Testis (tissue), 3 donors: Measurements from ENCODE around the gene VASN. TPM values are rescaled to one million over a fixed set of nuclear protein-coding genes. Genes with fewer than 3 reads are reported as not detected.

Source experiments
- DNase-seq: peaks from one replicate; pipeline ENCODE4 v3.0.0-alpha.2; 2019
- H3K27ac ChIP-seq, 2 donors: fragments of 200-600 bp; sonication (generic); one replicate each; pipeline ENCODE4 v1.5.1; 2019
- H3K27me3 ChIP-seq: fragments of 200-600 bp; sonication (generic); one replicate; pipeline ENCODE4 v1.5.1; 2019
- H3K36me3 ChIP-seq: fragments of 200-600 bp; sonication (generic); one replicate; pipeline ENCODE4 v1.5.1; 2017; ENCODE audit warnings: low read depth; ENCODE audit errors: missing control alignments
- H3K4me1 ChIP-seq: fragments of 200-600 bp; sonication (generic); one replicate; pipeline ENCODE4 v1.5.1; 2019
- H3K4me3 ChIP-seq, 2 donors: fragments of 200-600 bp; sonication (generic); one replicate each; pipeline ENCODE4 v1.5.1; 2017 to 2019
- H3K9me3 ChIP-seq: fragments of 200-600 bp; sonication (generic); one replicate; pipeline ENCODE4 v1.5.1; 2017
- POLR2A ChIP-seq: fragments of 450-650 bp; IDR thresholded peaks from one replicate; pipeline ENCODE4 v1.6.1; 2017; ENCODE audit warnings: antibody characterized with exemption, mild to moderate bottlenecking, moderate library complexity
- WGBS, 2 donors: methylation state at CpG; one replicate each; pipeline ENCODE4 v1.1.5; 2018; 5-methylcytosine and 5-hydroxymethylcytosine counted together
- intact Hi-C: fragments of 100-400 bp; cut with DNase I; formaldehyde crosslinking; loops from one replicate; pipeline ENCODE4 v1.15.1; 2023; ENCODE audit warnings: low total_unique reads
- polyA plus RNA-seq: library from polyadenylated mRNA; stranded (reverse); fragments of 350-450 nt; fragmentation: Illumina TruSeq; extraction: RNeasy Lipid Tissue Mini Kit (QIAGEN cat#74804); gene quantifications from one replicate; pipeline ENCODE4 v1.2.3, GENCODE V29; 2014; ENCODE audit warnings: low read depth, low replicate concordance; ENCODE audit not compliant: insufficient read depth
- total RNA-seq, 2 donors: library from RNA; depleted of rRNA; stranded (reverse); fragments of >200 nt; gene quantifications; one replicate each; pipeline ENCODE4 v1.2.3, GENCODE V29; 2016
- TF ChIP-seq, protein P1 (sequence below), 3 experiments: fragments of 450-650 bp in 2 of 3; fragments of 200-600 bp in 1 of 3; sonication (generic) in 1 of 3; IDR thresholded peaks; one replicate each; pipeline ENCODE4 v1.5.1; 2016 to 2019; ENCODE audit warnings: antibody characterized with exemption in 3 of 3, mild to moderate bottlenecking in 2 of 3, moderate library complexity in 1 of 3

VASN gene
- total and polyA plus RNA-seq, 3 donors from 2014 or later, result 33.9 to 125 (median 103) TPM

DNA sequence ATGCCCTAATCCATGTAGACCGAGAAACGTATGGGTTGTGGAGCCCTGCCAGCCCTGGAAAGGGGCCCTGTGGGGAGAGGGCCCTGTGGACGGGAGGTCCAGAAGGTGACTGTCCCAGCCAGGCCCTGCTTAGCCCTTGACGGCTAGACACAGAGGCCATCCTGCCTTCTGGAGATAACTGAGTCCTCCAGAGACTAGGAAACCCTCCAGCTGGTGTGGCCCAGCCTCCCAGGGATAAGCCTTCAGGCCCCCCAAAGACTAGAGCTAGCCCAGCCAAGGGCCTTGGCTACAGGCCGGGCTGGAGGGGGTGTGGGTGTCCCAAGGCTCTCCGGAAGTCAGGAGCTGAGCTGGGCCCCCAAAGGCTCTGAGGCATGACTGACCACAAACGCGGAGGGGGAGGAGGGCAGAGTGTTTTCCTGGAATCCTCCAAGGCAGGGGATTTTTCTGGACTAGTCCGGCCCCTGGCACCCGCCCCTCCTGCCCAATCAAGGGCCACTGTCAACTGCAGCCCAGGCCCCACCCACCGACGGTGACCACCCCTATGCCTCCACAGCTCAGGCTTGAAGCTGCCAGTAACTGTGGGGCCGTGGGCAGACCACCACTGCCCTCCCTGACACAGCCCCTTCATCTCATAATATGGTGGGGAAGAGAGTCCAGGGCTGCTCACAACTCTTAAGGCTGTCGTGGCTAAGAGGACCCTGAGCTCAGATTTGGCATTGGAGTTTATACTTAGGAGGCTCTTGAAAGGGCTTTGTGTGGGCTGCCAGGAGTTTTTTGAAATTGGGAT, 885 bp upstream of the VASN start:
- DNase-seq, result peak; percentile 79
- no peak overlapping the region for H3K4me3 ChIP-seq

DNA sequence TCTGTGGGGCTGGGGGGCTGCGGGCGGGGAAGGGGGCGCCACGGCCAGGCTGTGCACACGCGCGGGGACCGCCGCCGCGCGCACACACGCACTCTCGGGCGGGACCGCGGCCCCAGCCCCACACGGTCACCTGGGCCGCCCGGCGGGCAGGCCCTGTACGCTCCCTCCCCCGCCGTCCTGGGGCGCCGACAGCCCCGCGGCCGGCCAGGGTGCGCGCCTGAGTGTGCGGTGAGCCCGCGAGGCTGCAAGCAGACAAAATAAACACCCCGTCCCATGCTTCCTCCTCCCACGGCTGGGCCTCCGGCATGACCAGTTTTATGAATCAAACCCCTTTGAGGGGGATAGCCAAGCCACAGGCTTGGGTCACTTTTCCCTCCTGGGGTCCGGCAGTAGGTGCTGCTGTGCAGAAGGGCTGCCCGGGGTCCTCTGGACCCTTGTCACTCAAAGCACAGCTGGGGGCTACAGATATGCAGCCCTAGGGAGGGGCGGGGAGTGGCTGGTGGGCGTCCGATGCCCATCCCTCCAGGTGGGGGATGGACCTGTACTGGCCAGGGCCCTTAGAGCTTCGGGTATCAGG, 441 bp downstream of the VASN start:
- Histone ChIP-seq H3K4me3 (peak overlapping the region; percentile 86 to 91), H3K9me3 (no peaks in the 10 kb centered on the region), H3K4me1 (peaks cover 49% of the 10 kb centered on the region), H3K27me3 (no peaks in the 10 kb centered on the region), H3K27ac (peak overlapping the region; percentile 86 to 87), H3K36me3 (no peaks in the 10 kb centered on the region)
- WGBS, 2 donors, result 2% methylated on average over 43 of the region's 43 CpGs; no CpG with 5 or more reads in 1 of the 2 donors
- TF ChIP-seq, protein P1, sequence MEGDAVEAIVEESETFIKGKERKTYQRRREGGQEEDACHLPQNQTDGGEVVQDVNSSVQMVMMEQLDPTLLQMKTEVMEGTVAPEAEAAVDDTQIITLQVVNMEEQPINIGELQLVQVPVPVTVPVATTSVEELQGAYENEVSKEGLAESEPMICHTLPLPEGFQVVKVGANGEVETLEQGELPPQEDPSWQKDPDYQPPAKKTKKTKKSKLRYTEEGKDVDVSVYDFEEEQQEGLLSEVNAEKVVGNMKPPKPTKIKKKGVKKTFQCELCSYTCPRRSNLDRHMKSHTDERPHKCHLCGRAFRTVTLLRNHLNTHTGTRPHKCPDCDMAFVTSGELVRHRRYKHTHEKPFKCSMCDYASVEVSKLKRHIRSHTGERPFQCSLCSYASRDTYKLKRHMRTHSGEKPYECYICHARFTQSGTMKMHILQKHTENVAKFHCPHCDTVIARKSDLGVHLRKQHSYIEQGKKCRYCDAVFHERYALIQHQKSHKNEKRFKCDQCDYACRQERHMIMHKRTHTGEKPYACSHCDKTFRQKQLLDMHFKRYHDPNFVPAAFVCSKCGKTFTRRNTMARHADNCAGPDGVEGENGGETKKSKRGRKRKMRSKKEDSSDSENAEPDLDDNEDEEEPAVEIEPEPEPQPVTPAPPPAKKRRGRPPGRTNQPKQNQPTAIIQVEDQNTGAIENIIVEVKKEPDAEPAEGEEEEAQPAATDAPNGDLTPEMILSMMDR (IDR thresholded peaks at IDR 0.05), result no peak
- TF ChIP-seq POLR2A, result no peak
- intact Hi-C loops, result no loop called here
- no peak for DNase-seq

More for the DNA sequence above, 885 bp upstream of the VASN start:
- intact Hi-C loops, result no loop called here
- peaks cover 36% of the 10 kb centered on the region for H3K4me1 ChIP-seq
- H3K27ac ChIP-seq, result peak overlapping the region; percentile 41 to 86
- H3K9me3 ChIP-seq, result no peaks in the 10 kb centered on the region
- TF ChIP-seq, protein P1 (IDR thresholded peaks at IDR 0.05), result no peak
- TF ChIP-seq POLR2A, result no peak
- 38 to 43% methylated on average over 4 to 12 of the region's 14 CpGs for WGBS, 2 donors
- H3K36me3 ChIP-seq, result no peaks in the 10 kb centered on the region
- no peaks in the 10 kb centered on the region for H3K27me3 ChIP-seq

DNA sequence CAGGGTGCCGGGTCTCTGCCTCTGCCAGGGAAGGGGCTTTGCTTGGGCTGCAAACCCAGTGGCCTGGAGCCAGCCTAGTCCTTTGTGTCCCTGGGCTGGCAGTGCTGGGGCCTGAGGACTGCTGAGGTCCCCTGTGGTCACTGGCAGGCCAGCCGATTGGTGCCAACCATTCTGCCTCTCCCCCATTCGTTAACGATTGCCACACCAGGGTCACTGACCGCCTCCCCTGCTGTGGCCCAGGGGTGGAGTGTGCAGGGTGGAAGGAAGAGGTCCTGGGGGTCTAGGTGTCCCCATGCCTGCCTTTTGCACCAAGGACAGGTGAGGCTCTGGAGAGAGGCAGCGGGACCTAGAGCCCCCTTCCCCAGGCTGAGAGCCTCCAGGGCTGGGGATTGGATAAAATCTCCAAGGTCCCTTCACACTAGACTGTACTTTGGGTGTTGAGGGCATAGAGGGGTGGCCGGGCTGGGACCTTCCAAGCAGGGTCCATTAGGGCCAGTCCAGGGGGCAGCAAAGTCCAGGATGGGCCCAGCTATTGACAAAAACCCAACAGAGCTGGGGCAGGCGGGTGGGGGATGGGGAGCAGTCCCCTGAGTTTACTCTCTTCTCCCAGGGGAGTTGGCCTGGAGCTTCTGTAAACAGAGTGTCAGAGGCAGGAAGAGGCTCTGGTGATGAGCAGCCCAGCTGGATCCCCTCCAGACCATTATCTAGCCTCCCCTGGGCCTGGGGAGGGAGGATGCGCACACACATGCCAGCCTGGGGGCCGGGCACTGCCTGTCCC, 1.1 kb downstream of the VASN start:
- WGBS, 2 donors, result 21 to 27% methylated on average over 7 to 8 of the region's 10 CpGs
- DNase-seq, result peak; percentile 75

DNA sequence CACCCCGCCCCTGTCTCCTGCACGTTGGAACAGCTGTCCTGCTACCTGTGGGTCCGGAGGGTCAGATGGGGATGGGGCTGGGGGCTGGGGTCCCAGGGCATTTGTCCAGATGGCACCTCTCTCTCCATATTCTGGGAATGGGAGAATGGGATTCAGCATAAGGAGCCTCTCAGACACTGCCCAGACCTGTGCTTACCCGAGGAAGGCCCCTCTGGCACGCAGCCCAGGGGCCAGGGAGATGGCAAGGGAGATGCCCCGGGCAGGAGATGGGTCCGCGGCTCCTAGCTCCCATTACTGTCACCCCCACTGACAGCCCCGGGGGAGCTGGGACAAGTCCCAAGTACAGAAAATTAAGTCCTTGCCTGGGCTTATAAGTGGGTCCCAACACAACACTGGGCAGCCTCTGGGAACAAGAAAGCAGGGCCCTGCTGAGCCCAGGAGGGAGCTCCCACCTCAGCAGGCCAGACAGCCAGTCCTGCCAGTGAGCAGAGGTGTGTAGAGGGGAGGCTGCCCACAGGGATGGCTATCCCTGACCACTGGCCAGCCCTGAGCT, 1.8 kb downstream of the VASN start:
- Histone ChIP-seq H3K4me3 (peak overlapping the region; percentile 86 to 91), H3K27ac (peak overlapping the region; percentile 86 to 87), H3K27me3 (no peaks in the 10 kb centered on the region), H3K36me3 (no peaks in the 10 kb centered on the region), H3K4me1 (peaks cover 63% of the 10 kb centered on the region), H3K9me3 (no peaks in the 10 kb centered on the region)
- intact Hi-C loops, result no loop called here
- DNase-seq, result no peak
- 47 to 58% methylated on average over 3 to 5 of the region's 9 CpGs for WGBS, 2 donors
- TF ChIP-seq, protein P1 (IDR thresholded peaks at IDR 0.05), result no peak
- TF ChIP-seq POLR2A, result no peak

More for the DNA sequence above, 1.1 kb downstream of the VASN start:
- no peak for TF ChIP-seq POLR2A
- TF ChIP-seq, protein P1 (IDR thresholded peaks at IDR 0.05), result no peak
- Histone ChIP-seq H3K27me3 (no peaks in the 10 kb centered on the region), H3K36me3 (no peaks in the 10 kb centered on the region), H3K4me1 (peaks cover 56% of the 10 kb centered on the region), H3K27ac (peak overlapping the region; percentile 86 to 87), H3K9me3 (no peaks in the 10 kb centered on the region), H3K4me3 (peak overlapping the region; percentile 86 to 91)
- intact Hi-C loops, result no loop called here
